ENCODE results near the gene ETS1. TPM values are rescaled to one million over a fixed set of nuclear protein-coding genes. Genes with fewer than 3 reads are reported as not detected.
A peak's percentile ranks its signal among the peaks of the same experiment; 100 is the strongest.

The ETS1 gene
- total RNA-seq, 2 donors from 2014 or later, result 33.6 to 116 TPM

- no peaks in the 10 kb centered on the region for H3K27me3 ChIP-seq (replicated peaks; ENCODE audit: insufficient read depth)
- H3K4me3 ChIP-seq, result no peak overlapping the region
- DNase-seq (ENCODE audit: low spot score) (no peak), ATAC-seq (ENCODE audit: insufficient number of reproducible peaks, low FRiP score, low read depth) (no peak)
- H3K36me3 ChIP-seq, result no peaks in the 10 kb centered on the region
- H3K4me1 ChIP-seq (ENCODE audit: control insufficient read depth in 1 of 2, low read depth in 2 of 2), result peaks cover 13 to 40% of the 10 kb centered on the region in 2 donors
- peak overlapping the region in 1 of 2 donors; percentile 9 for H3K27ac ChIP-seq
- TF ChIP-seq CTCF (IDR thresholded peaks at IDR 0.05), result no peak
- no peaks in the 10 kb centered on the region for H3K9me3 ChIP-seq
Observed at GRCh38 chr11:128473636-128474035, 113.7 kb downstream of the ETS1 start.

GRCh38 chr11:128472128-128473089 is 114.9 kb downstream of the ETS1 start:
- DNase-seq (ENCODE audit: low spot score) (no peak), ATAC-seq (ENCODE audit: insufficient number of reproducible peaks, low FRiP score, low read depth) (no peak)
- TF ChIP-seq CTCF (IDR thresholded peaks at IDR 0.05), result no peak
- H3K4me3 ChIP-seq, result no peak overlapping the region
- no peaks in the 10 kb centered on the region for H3K9me3 ChIP-seq
- no peaks in the 10 kb centered on the region for H3K36me3 ChIP-seq
- H3K27ac ChIP-seq, result no peak overlapping the region
- peaks cover 24 to 52% of the 10 kb centered on the region in 2 donors for H3K4me1 ChIP-seq (ENCODE audit: control insufficient read depth in 1 of 2, low read depth in 2 of 2)
- H3K27me3 ChIP-seq (replicated peaks; ENCODE audit: insufficient read depth), result no peaks in the 10 kb centered on the region

GRCh38 chr11:128471138-128471661 is 116.2 kb downstream of the ETS1 start:
- no peak for TF ChIP-seq CTCF (IDR thresholded peaks at IDR 0.05)
- ATAC-seq (ENCODE audit: insufficient number of reproducible peaks, low FRiP score, low read depth), result no peak
- Histone ChIP-seq H3K36me3 (no peaks in the 10 kb centered on the region), H3K4me3 (no peak overlapping the region), H3K27ac (no peak overlapping the region), H3K27me3 (replicated peaks; ENCODE audit: insufficient read depth) (no peaks in the 10 kb centered on the region), H3K4me1 (ENCODE audit: control insufficient read depth in 1 of 2, low read depth in 2 of 2) (peaks cover 31 to 64% of the 10 kb centered on the region in 2 donors), H3K9me3 (no peaks in the 10 kb centered on the region)
- no peak for DNase-seq (ENCODE audit: low spot score)

- ATAC-seq (ENCODE audit: insufficient number of reproducible peaks, low FRiP score, low read depth), result no peak
- peaks cover 32 to 60% of the 10 kb centered on the region in 2 donors for H3K4me1 ChIP-seq (ENCODE audit: control insufficient read depth in 1 of 2, low read depth in 2 of 2)
Observed at GRCh38 chr11:128470081-128470480, 117.3 kb downstream of the ETS1 start.

More at GRCh38 chr11:128470081-128470480, 117.3 kb downstream of the ETS1 start:
- H3K4me3 ChIP-seq, result no peak overlapping the region
- no peak for TF ChIP-seq CTCF (IDR thresholded peaks at IDR 0.05)
- no peaks in the 10 kb centered on the region for H3K9me3 ChIP-seq
- DNase-seq (ENCODE audit: low spot score), result no peak
- no peaks in the 10 kb centered on the region for H3K27me3 ChIP-seq (replicated peaks; ENCODE audit: insufficient read depth)
- H3K27ac ChIP-seq, result no peak overlapping the region
- H3K36me3 ChIP-seq, result no peaks in the 10 kb centered on the region
